NCI-H2196 treated with DMSO at 0.1 percent for 48 hours (cell line): ENCODE data around the gene TNNT3.
"Not testable (repeated sequence)": the region's sequence is repeated elsewhere in the genome, so short reads cannot be mapped to it uniquely, and the experiment has no call there.

Source experiments
- DNase-seq: peaks from one replicate; lab custom pipeline; 2025; ENCODE audit not compliant: unreplicated experiment; lab: John Stamatoyannopoulos, UW

The TNNT3 gene

DNA sequence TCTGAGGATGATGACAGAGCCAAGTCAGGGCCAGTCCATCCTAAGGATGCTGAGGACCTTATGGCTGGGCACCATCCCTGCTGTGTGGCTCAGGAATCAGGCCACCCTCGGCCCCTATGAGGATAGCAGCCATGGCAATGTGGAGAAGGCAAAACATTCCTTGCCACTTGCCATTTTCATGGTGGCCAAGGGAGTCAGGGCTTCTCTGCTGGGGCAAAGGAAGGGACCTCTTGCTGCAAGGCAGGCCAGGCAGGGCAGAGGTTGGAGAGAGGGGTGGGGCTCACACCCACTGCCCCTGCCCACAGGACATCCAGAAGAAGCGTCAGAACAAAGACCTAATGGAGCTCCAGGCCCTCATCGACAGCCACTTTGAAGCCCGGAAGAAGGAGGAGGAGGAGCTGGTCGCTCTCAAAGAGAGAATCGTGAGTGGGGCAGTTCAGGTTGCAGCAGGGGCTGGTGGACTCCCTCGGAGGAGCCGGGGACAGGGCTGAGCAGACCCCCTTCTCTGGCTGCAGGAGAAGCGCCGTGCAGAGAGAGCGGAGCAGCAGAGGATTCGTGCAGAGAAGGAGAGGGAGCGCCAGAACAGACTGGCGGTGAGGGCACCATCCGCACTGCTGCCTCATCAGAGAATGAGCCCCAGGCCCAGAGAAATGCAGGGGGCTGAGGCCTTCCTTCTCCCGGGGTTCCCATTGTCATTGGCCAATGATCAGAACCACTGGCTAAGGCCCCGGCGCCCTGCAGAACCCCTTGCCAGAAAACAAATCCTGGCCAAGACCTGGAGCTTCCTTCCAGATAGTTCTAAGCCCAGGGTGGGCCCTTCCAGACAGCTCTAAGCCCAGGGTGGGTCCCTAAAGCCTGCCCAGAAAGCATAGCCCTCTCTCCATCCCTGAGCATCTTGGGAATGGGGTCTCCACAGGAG, 14.2 kb downstream of the TNNT3 start:
- DNase-seq, result no peak

DNA sequence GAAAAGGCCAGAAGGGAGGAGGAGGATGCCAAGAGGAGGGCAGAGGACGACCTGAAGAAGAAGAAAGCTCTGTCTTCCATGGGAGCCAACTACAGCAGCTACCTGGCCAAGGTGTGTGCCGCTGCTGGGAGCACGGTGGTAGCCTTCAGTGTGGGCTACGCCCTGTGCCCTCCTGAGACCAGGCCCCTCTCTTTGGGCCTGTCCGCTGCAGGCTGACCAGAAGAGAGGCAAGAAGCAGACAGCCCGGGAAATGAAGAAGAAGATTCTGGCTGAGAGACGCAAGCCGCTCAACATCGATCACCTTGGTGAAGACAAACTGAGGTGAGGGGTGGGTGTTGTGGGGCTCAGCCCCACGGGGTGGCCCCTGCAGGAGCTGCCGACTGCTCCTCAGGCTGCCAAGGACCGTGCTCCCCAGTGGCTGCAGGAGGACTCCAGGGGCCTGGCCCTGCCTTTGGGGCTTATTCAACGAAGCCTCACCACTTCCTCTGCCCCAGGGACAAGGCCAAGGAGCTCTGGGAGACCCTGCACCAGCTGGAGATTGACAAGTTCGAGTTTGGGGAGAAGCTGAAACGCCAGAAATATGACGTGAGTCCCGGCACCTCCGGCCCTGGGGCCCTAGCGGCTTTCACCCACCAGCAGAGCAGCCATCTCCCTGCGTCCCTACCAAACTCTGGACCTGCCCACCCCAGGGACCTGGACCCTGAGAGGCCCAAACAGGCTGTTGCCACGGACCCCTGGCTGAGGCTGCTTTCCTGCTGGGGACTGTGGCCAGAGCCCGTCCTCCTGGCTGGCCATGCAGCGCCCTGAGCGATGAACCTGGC, 15.0 kb downstream of the TNNT3 start:
- DNase-seq, result no peak

DNA sequence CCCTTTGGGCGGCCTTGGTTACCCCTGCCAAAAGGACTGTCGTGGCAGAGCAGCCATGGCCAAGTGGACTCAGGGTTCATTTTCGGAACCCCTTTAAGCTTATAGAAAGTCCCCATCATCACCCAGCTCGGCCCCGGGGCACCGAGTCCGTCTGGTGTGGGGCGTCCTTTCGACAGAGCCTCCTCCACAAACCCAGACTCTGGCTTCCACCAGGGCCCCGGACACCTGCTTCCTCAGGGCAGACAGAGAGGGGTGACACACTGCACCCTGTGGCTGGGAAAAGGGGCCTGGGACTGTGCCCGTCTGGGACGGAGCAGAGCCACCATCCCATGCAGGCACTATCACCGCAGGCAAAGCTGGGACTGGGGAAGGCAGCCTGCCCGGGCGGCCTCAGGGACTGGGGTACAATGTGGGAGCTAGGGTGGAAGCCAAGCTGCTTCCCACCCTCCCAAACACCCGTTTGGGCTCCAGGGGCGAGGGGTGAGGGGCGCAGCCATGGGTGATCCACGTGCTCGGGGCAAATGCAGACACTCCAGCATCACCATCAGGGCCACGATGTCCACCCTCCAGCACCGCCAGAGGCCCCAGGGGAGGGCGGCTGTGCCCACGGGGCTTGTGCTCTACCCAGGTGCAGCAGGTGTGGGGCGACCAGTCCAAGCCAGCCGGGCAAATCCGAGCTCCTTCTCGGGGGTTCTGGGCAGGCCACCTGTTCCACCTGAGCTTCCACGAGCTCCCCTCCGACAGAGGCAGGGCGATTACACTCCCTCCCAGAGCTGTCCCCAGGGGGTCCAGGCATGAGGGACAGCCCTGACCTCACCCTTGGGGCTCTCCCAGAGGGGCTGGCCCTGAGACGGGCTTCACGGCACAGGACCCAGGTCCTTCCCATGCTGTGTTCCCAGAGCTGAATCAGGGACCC, 15.9 kb downstream of the TNNT3 start:
- DNase-seq, result no peak

DNA sequence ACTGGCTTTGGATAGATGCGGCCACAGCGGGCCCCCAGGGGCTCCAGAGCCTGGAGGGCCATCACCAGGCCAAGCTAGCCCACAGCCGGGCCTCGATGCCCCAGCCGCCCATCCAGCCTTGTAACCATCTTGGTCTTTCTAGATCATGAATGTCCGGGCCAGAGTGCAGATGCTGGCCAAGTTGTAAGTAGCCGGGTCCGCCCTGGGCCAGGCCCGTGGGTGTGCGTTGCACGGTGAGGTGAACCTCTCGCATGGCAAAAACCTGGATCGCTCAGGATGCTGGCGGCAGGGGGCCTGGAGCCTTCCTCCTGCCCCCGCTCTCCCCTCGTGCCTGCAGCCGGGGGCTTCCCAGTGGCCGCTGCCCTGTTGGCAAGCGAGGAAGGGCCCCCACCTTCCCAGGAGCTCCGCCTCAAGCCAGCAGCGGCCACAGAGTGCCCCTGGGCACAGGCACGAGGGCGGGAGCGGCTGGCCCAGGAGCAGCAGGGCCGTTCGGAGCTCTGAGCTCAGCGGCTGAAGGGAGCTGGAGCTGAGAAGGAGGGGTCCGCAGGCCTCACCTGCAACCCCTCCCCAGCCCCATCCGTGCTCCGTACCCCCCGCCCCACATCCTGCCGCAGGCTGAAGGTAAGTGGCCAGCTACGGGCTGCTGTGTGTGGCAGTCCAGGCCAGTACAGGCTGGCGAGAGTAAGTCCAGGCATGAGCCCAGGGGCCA, 16.7 kb downstream of the TNNT3 start:
- no peak for DNase-seq

DNA sequence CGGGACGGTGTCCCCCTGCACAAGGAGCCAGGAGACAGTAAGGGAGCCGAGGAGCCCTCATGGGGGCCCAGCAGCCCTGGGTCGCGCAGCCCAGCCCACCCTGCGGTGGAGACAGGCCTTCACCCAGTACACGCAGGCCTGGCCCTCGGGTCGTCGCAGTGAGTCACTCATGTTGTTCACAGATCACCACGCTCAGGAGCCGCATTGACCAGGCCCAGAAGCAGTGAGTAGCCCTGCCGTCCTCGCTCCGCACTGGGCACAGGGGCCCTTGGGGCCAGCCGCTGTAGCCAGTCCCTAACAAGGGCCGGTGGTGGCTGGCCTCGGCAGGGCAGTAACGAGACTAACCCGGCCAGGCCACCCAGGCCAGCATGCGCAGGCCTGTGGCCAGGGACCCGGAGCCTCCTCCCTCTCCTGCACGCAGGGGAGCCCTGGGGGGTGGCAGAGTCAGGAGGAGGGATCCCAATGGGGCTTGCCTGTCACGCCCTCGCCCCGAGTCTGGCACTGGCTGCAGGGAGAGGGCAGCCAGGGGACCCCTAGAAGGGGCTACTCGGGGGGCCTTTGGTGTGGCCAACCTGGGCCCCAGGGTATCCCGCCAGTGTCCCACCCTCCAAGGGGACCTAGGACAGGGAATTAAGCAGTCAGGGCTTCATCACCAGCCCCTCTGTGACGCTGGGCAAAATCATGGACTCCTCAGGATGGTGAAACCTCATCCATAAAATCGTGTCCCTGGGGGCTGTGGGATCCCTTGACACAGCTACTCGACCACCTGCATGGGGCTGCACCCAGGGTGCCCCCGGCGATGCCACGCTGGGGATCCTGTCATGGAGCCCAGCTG, 17.5 kb downstream of the TNNT3 start:
- no peak for DNase-seq

DNA sequence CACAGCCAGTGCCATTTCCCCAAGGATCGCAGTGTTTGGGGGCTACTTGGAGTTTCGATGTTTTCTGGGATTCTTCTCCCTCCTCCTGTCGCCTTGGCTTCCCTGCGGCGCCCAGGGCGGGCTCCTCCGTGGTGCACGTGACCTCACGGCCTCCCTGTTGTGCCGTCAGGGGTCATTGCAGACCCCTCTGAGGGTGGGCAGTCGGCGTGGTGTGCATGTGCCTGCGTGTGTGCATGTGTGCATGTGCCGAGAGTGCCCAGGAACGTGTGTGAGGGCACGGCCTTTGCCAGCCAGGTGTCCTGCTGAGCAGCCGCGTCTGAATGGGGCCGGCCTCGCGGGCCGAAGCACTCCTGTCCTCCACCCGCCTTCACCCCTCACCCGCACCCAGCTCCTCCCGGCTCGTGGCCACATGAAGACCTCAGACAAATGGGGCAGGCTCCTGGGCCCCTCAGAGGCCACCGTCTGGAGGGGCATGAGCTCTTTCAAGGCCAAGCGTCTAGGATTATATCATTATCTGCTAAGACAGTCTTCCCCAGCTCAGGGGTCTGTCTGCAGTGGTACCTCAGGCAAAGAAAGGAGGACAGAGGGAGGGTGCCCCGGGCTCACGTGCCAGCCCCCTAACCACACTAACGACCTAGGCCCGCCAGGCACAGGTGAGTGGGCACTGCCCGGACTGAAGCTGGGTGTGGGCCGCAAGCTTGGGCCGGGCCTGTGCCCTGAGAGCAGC, 18.3 kb downstream of the TNNT3 start:
- DNase-seq, result no peak

DNA sequence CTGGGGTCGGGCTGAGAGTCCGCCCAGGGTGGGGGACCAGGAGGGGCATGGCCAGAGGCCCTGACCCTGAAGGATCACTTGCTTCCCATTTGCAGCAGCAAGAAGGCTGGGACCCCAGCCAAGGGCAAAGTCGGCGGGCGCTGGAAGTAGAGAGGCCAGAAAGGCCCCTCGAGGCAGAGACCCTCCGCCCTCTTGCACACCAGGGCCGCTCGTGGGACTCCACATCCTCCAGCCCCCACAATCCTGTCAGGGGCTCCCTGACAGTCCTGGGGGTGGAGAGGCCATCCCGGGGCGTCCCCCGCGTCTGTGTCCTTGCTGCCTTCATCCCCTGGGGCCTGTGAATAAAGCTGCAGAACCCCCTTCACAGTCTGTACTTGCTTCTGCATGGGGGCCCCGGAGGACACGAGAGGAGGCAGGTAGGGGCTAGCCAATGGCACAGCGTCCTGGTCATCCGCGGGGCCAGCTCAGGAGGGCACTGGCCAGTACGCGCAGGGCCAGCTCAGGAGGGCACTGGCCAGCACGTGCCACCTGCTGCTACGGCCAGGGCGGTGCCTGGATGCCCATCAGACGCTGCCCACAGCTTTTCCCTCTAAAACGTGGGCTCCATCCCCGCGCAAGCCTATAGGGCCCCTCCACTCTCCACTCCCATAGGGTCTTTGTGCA, 19.0 kb downstream of the TNNT3 start:
- no peak for DNase-seq

DNA sequence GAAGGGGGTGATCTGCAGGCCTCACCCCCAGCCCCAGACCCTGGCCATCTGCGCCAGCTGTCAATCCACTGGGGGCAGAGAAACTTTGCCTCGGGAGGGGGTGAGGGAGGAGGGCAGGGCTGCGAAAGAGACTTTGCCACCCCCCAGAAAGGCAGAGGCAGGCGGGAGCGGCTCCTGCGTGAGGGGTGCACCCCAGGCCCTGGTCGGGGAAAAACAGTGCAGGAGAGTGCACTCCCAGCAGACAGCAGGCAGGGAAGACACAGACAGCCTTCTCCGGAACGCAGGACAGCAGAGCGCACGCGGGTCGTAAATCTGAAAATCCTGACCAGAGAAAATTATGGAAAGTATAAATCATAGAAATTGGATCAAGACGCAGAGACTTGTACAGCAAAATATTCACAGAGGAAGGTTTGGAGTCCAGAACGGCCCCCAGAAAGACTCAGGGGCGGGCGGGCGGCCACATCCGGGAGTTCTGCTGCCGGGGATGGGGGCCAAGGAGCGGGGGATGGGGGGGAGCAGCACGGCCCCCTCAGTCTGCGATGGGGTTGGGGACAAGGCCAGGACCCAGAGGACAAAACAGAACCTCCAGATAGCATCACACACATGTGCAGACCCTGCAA, 19.6 kb downstream of the TNNT3 start:
- DNase-seq, result no peak

DNA sequence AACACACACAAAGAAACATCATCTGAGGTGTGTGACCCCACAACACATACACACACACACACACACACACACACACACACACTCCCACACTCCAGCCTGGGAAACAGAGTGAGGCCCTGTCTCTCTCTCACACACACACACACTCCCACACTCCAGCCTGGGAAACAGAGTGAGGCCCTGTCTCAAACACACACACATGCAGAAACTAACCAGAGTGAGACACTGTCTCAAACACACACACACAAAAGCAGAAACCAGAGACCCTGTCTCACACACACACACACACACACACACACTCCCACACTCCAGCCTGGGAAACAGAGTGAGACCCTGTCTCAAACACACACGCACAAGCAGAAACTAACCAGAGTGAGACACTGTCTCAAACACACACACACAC, 20.3 kb downstream of the TNNT3 start:
- not testable (repeated sequence) for DNase-seq

DNA sequence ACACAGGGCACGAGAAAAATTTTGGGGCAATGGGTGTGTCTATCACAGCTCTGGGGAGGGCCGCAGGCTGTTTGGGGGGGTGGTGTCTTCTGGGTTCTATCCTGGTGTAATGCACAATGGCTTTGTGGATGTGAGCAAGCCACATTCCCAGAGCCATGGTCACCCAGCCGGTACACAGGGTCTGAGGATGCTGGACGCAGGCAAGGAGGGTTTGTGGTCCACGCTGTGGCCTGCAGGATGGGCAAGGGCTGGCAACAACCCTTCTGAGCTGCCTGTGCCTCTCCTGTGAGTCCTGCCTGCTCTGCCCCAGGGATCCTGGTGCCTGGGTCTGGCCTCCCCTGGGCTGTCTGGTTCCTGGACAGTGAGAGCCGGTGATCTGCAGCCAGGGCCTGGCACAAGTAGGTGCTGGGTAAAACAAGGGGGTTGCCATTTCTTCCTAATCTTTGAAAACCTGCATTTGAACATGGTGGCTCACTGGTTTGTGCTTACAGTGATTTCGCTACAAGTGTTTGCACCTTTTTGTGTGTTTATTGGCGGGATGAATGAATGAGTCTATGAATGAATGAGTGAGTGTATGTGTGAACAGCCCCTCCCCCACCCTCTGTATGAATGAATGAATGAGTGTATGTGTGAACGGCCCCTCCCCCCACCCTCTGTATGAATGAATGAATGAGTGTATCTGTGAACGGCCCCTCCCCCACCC, 23.2 kb downstream of the TNNT3 start:
- no peak for DNase-seq

DNA sequence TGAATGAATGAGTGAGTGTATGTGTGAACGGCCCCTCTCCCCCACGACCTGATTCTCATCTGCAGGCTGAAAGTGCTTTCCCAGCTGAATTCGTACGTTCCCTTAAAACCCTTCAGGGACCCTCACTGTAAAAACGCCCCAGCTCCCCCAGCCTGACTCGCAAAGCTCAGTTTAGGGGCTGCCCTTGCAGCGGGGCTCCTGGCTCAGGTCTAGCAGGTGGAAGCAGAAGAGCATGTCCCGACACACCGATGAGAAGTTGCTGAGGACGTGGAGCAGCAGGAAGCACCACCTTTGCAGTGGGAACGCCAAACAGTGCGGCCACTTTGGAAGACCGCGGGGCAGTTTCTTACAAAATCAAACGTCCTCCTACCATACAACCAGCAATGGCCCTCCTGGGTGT, 24.1 kb downstream of the TNNT3 start:
- no peak for DNase-seq

DNA sequence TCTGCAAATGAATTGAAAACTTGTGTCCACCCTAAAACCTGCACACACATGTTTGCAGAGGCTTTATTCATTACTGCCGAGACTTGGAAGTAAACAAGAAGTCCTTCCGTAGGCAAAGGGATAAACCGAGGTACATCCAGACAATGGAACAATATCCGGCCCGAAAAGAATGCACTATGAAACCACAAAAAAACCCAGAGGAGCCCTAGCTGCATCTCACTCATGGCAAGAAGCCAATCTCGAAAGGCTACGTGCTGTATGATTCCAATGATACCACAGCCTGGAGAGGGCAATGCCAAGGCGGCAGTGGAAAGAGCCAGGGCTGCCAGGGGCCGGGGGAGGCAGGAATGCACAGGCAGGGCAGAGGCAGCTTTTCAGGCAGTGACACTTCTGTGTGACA, 24.5 kb downstream of the TNNT3 start:
- DNase-seq, result no peak

DNA sequence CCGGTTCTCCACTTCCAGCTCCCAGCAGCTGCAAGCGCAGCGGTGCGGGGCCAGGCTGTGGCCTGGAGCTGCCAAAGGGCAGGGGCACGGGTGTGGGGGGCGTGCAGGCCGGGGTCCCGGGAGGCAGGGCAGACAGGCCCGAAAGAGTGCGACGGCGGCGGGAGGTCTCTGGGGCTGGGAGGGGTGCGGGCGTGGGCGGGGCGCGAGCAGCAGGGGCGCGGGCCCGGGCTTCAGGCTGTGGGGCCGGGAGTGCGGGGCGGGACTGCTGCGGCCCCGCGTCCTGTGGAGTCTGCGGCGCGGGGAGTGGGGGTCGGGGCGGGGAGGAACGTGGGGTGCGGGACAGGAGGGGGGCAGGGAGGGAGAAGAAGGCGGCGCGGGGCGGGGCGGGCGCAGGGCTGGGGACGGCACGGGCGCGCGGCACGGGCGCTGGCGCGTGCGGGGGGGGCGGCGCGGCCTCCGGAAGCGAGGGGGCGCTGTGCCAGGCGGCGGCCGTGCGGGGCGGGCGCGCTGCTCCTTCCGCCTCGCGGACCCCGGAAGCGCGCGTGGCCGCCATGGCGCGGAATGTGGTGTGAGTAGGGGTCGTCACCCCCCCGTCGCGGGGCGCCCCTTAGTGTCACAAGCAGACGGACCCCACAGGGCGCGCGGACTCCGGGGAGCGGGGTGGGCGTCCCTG, 27.4 kb downstream of the TNNT3 start, which contains the start of gene MRPL23:
Gene MRPL23 (plus strand): TSS at position 521 of the 673 bp plus-strand sequence. CDS start 31 bp downstream, at position 552.
- no peak for DNase-seq

DNA sequence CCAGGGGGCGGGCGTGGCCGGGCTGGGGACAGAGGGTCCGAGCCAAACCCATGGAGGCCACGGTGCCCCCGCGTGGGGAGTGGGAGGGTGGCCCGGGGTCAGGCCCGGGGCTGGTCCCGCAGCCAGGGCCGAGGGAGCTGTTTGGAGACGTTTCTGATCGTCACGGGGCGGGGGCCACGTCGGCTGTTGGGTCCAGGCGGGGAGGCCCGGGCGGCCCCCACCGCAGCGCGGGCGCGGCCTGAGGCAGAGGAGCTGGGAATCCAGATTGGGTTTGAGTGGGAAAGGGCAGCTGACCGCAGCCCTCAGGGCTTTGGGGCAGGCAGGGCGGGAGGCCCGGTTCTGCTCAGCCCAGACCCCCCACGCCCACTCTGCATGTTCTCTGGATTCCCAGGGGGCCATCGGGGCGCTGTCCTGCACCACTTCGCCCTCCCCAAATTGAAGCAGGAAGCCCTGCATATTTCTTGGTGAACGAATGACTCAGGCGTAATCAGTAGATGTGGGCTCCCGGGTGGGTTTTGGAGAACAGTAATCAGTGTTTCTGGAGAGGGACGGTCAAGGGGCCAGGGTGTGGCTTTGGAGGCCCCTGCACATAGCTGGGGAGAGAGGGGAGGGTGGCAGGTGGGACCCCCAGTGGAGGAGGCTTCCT, 28.2 kb downstream of the TNNT3 start:
- no peak for DNase-seq

DNA sequence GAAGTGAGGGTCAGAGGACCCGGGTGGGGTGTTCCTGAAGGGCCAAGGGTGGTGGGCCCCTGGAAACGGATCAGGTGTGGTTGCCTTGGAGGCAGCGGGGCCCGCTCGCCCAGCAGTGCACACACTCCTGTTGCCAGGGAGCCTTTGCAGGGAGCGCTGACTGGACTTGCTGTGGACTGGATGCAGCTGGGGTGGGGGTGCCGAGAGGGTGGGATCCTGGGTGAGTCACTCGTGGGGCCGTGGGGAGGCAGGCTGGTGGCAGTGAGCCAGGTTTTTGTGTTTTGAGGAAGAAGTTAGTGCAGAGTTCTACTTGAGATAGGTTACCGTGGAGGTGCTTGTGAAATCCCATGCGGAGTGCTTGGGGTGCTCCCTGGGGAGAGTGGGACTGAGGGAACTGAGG, 28.9 kb downstream of the TNNT3 start:
- no peak for DNase-seq

DNA sequence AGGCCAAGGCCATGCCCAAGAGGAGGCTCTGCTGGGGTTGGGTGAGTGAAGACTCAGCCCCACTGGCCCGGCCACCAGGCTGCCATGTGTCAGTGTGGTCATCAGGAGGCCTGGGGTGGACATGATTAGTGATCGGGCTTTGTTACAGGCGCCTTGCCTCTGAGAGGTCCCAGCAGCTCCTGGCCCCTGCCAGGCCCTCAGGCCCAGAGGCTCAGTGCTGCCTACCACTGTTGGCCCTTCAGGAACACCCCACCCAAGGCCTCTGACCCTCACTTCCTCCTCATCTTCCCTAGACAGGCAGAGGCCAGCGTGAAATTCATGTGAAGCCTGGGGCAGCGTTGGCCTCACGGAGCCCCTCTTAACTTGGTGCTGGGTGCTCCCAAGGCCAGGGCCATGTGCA, 29.8 kb downstream of the TNNT3 start:
- no peak for DNase-seq
